NCI-H187 (cell line): Measurements from ENCODE around the gene RBM20.
"Not testable (repeated sequence)": the region's sequence is repeated elsewhere in the genome, so short reads cannot be mapped to it uniquely, and the experiment has no call there.

Experiments
- DNase-seq, 2 experiments: peaks; one replicate each; lab custom pipeline; 2025; lab: John Stamatoyannopoulos, UW

RBM20 gene

DNA sequence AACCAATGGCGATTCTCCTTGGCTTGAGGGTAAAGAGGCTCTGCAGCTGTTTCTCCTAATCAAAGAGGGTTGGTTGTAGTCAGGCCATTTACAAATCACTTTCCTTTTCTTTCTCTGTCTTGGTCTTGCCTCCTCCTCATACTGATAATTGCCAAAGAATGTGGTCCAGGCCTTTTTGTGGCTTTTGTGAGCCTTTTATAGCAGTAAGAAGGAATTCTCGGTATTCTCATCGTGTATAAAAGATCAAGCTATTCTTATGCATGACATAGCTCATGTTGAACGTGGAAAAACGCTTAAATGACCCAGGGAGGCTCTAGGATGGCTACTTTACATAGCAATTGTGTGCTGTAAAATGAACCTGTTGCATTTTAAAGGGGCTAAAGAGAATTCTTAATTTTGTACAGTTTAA lies 62.6 kb downstream of the RBM20 start:
- no peak for DNase-seq

DNA sequence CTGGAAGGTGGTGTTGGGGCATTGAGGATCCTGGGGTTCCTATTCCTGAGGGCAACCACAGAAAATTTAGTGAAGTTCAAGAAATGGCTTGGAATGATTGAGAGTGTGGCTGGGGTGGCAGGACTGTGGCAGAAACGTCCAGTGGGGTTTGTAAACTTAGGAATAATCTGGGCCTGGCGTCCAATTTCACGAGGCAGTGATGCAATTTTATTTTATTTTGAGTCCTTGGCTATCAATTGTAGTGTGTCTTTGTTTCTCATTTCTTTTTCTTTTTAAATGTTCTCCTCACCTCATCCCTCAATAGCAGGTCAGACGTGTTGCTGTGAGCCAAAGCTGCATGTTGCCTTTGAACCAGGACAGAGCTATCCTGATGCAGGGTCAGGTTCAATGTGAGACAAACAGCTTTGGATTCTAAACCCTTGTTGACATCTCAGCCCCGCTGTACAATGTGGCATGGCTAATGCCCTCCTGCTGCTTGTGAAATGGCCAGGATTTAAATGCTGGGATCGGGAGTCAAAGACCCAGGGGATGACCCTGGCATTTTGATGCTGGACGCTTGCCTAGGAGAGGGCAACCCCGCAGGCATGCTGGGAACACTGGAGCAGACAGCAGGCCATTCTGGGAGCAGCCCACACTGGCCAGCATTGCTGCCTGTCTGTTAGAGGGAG lies 64.8 kb downstream of the RBM20 start:
- DNase-seq, result no peak

DNA sequence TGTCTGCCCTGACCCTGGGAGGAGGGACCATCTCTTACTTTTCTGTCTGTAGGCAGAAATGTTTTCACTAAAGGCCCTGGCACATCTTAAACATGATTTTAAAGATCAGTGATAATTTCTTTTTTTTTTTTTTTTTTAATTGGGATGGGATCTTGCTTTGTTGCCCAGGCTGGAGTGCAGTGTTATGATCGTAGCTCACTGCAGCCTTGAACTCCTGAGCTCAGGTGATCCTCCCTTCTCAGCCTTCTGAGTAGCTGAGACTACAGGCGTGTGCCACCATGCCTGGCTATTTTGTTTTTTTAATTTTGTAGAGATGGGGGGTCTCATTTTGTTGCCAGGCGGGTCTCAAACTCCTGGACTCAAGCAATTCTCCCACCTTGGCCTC lies 65.3 kb downstream of the RBM20 start:
- no peak for DNase-seq

DNA sequence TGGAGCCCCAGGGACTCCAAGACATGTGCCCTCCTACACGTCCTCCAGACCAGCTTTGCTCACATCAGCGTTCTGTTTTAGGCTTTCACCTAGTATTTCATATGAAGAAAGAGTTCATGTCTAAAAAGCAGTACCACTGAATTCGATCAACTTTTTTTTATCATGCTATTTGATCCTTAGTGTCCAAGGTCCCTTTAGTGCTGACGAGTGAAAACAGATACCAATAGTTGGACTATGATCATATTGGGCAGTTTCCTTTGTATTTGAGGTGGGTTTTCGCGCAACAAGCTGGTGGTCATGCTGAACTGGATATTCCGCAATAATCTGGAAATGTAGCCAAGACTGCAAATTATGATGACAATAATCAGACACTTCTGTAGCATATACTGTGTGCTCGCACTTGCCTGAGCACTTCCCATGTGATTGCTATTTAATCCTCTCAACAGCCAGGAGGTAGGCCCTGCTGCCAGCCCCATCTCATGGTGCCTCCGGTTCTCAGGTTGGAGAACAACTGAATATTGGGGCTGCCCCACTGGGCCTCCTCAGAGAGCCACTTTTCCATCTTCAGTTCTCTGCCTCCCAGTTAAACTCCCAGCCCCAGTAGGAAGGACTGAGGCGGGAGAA lies 65.9 kb downstream of the RBM20 start:
- DNase-seq, result no peak

DNA sequence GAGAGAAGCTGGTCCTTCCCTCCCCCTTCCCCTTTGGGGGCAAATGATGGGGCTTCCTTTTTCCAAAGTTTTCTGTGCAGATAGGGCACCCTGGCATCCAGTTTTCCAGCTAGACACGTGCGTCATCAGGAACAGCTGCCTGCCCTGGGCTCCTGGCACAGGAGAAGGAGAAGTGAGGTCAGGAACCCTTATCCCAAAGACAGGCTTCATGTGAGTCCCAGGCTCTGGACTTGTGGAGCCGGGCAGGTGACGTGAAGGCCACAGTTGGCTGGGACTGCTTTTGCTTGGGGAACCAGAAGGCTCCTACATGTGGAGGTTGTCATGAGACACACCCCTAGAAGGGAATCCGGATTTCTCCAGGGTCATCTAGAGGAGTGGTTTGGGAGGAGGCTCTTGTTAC lies 66.5 kb downstream of the RBM20 start:
- no peak for DNase-seq

DNA sequence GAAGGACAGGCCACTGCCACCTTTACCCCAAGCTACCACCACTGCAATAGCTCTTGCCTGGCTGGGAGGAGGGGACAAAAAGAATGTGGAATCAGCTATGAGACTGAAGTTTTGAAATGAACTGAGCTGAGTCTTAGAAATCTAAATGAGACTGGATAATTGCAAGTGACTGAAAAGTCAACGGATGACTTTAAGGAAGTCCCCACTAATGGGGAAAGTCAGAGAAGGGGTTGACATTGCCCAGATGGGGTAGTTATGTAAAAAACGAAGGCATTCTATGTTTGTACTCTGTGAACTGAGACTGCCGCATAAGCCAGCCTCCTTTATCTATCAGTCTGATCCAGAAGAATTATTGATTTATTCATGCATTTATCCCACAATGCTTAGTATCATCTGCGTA lies 67.2 kb downstream of the RBM20 start:
- no peak for DNase-seq

DNA sequence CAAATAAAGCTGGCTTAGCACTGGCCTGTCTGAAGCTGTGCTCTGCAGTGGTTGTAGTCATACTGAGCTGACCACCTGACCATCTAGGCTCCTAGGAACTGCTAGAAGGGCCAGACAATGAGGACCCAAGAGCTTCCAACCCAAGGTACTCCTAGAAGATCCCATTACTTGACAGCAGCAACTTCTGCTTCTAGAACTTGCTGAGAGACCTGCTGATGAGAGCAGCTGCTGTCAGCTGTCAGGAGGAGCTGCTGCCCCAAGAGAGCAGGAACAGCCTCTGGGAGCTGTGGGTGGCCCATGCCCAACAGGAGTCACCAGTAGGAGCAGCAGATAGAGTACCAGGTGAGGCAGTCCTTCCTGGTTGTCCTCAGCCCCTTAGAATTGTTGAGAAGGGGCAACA lies 70.2 kb downstream of the RBM20 start:
- no peak for DNase-seq

DNA sequence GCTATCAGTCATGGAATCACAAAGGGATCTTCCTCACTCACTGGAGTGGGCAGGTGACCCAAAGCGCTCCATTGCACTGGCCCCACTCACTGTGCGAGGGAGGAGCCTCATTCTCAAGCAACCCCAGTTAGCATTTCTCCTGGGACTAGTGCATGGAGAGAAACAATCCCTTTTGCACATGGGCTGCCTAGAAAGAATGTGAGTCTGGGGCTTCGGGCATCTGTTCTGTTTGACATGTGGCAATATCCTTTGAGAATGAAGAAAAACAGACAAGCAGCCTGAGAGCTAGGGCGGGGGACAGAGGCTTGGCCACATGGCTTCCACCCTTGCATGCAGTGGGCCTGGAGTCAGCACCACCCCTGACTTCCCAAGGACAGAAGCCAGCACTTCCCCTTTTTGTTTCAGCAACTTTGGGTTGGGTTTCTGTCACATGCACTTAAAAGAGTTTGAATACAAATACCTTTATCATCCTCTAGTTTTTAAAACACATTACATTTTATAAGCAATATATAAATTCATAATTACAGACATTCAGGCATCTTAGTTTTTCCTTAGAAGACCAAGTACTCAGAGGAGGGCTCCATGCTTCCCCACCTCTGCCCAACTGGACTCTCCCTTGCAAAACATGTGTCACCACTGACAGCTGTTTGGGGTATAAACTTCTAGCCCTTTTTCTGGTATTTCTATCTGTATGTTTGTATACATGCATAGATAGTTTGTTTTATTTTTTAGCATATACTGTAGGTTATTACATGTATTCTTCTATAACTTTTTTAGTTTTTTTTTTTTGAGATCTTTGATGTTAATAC lies 73.8 kb downstream of the RBM20 start:
- no peak for DNase-seq

DNA sequence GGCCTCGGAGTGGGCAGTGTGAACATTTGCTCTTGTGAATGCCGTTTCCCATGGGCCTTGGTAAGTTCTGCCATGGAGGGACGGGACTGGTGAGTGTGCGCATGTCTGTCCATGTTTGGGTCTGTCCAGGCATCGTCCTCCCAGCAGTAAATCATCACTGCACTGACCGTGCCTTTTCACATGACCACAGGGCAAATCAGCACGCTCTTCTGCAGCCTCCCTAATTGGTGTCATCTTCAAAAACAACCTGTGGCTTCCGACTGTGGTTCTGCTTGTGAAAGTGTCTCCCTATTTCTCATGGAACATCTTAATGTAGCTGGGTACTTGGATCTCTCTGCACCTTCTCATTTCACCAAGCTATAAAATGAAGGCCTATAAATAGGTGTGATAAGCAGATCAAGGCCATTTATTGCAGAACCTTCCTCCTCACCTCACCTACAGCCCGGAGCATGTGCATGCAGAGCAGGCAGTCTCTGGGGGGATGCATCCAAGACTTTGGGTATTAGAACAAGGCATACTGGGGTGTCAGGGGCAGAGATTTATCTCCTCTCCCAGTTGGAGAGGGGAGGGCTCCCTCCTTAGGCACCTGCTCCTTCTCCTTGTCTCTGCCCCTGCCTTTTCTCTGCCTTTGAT lies 77.4 kb downstream of the RBM20 start:
- DNase-seq, result no peak

DNA sequence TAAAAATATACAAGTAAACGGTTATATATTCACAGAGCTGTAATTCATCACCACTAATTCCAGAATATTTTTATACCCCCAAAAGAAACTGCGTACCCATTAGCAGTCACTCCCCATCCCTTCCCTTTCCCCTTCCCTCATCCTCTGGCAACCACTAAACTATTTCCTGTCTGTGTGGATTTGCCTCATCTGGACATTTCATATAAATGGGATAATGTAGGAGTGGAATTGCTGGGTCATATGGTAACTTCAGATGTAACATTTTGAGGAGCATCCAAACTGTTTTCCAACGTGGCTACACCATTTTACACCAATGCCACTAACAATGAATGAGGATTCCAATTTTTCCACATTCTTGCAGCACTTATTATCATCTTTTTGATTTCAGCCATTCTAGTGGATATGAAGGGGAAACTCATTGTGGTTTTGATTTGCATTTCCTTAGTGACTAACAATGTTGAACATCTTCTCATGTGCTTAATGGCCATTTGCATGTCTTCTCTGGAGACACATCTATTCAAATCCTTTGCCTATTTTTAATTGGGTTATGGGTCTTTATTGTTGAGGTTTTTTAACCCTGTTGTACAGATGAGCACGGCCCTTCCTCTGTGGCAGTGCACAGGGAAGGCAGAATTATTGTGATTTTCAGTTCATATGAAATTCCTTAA lies 79.2 kb downstream of the RBM20 start:
- DNase-seq, result no peak

DNA sequence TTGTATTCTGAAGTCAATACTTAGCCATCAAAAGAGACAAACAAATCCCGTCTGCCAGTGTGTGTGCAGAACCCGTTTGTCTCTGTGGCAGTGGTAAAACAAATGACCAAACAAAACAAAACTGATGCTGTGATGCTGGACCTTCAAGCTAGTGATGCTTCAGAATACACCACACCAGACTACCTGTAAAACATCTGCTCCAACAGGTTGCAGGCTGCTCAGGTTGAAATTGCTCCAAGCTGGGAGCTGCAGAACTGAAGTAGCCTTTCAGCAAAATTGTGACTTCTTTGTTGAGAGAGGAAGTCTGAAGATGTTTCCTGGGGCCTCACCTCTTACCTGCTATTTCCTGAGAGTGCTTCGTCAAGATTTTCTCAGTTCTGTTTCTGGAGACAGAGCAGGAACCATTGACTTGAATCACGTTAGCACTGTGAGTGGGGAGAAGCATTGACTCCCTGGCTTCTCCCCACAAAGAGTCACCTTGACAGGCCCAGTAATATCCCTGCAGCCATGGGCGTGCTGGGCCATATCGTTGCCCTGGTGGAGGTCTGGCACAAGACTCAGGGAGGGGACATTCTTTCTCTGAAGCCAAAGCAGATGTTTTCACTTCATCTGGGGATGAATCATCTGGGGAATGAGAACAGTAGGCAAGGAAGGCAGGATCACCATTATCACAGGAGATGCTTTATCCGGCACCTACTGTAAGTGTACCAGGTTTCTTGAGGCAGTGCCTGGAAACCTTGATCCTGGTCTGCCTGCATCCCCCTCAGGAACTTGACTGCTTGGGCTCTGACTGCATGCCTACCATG lies 80.2 kb downstream of the RBM20 start:
- no peak for DNase-seq

DNA sequence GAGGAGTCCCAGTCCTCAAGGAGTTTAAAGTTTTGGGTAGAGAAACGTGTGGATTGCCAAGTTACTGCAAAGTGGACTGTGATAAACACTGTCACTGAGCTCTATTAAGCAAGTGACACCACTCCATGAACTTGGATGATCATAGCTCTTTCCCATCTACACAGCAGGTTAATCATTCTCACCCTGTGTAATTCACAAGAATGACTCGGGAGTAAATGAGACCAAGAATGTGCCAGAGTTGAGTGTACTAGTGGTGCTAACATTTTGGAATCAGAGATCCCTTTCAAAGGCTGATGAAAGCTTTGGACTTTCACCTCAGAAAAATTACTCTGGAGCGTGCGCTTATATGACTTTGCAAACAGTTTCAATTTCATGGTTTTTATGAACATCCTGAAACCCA lies 80.8 kb downstream of the RBM20 start:
- DNase-seq, result no peak

DNA sequence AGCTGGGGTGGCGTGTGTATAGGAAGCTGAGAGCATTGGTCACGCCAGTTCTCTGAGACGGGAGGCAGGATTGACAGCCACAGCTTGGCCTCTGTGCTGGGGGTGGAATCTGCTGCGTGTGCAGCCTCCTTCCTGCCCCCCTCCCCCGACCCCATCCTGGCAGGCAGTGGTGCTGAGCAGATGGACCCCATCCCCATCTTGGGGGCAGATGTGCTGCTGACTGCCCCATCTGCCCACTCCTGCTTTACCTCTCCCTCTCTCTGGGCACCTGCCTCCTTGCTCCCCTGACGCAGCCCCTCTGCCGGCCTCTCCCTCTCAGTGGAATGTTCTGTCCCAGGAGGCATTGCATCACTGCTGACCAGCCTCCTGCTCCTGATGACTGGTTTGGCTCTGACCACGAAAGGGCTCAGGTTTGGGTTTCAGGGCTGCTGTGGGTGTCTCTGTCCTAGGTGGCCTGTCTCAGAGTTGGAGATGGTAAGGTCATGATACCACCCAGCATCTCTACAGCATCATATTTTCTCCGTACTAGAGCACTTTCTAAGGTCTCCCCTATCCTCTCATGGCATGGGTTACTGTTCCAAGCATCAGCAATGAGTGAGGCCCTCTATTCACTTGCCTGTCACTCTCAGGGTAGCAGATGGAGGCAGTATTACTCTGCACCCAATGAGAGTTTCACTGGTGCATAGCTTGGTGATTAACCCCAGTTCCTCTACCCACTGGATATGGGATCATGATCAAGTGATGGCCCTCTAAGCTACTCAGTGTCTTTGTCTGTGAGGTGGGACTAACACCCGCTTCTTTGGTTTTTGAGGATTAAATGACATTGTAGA lies 81.9 kb downstream of the RBM20 start:
- no peak for DNase-seq

DNA sequence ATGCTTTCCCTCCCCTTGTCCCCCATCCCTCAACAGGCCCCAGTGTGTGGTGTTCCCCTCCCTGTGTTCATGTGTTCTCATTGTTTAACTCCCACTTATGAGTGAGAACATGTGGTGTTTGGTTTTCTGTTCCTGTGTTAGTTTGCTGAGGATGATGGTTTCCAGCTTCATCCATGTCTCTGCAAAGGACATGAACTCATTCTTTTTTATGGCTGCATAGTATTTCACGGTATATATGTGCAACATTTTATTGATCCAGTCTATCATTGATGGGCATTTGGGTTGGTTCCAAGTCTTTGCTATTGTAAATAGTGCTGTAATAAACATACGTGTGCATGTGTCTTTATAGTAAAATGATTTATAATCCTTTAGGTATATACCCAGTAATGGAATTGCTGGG lies 83.6 kb downstream of the RBM20 start:
- DNase-seq, result not testable (repeated sequence)

DNA sequence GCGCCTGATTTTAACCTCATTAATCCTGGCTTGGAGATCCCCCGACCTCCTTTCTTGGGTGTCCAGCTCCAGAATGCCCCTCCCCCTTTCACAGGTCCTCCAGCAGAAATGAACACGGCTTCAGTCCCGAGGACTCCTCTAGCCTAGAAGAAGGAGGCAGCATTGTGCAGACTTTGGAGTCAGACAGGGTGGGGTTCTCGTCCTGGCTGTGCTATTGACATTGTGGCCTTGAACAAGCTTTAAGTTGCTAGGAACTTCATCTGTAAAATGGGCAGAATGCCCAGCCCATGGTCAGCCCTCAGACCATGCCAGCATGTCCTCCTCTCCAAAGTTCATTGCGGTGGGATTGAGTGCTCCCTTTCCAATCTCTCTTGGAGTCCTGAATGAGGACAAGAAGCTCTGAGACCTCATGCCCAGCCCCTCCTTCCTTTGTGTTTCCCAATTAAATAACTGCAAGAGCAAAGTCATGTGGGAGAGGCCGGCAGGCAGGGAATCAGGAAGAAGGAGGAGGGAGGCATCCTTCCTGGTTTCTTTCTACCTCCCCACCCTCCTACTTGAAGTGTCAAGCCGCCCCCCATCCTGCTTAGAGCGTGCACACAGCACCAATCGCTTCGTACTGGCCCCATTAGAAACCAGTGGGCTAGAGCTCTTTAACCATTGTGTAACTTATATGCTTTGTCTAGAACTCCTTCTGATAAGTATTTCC lies 86.4 kb downstream of the RBM20 start:
- DNase-seq, result no peak

DNA sequence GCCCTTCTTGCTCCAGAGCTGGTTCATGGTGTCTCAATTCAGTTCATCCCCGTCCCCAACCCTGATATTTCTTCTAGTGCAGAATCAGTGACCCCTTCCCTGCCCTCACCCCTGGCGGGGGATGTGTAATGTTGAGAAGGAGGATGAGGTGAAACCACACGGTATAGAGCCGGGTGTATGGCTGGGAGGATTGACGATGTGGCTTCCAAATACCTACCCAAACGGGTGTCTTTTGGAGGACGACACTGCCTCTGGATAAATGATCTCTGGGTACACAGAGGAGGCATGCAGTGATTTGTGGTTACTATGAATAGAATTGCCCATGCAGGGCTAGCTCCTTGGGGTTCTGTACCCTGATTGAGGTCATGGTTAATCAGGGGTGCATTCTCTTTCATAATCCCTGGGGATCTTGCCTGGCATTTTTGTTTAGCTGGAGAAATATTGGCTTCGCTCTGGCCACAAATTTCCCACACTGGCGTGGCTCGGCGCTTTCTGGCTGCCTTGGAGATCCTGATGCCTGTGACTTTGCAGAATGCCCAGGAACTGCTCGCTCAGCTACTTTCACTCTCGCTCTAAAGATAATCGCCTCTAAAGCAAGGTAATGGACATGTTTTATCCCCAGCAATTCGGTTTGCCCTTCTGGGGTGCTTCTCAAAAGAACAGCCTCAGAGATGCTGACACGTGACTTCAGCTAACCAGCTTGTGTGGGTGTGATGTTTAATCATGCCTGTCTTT lies 89.2 kb downstream of the RBM20 start:
- no peak for DNase-seq

DNA sequence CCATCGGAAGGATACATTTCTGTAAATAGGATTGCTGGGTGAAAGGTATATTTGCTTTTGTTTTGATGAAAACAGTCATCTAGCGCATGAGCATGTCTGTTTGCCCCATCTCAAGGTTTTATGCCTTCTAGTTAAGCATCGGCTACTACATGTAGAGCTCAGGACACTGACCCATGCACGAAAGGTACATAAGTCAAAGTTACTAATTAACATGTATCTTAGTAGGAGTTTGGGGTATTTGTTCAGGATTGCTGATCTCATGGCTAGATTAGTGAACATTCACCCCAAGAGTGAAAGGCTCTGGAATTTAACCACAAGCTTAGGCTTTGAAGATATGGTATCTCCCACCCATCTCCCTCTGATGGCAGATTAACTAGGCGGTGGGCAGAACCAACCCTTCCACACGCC lies 91.5 kb downstream of the RBM20 start:
- DNase-seq, result no peak

DNA sequence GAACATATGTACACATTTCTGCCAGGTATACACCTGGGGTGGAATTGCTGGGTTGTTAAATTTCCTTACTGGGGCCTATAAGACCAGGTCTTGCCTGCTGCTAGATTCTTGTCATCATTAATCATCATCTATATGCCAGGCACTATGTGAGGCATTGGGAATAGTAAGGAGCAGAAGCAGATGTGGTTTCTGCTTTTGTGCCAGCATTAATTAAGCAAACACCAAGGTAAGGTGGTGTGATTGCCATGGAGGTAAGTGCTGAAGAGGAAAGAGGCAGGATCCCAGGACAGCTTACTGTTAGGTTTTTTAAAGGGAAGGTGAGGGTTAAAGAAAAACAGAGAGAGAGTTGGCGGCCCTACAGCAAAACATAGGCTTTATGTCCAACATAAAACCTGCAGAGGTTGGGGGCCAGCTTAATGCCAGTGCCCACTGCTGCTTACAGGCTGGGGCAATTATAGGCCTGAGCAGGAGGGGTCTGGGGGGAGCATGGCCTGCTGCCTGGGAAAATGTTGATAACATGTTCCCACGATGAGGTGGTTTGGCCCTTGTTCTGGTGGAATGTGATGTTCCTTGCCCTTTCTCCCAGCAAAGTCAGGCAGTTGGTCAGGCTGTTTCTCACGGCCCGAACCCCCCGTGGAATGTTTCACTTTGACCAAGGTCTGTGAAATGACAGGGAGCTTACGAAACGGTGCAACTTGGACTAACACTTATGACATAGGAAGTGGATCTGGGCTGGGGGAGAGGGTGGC lies 93.9 kb downstream of the RBM20 start:
- DNase-seq, result no peak
